MCF 10A (cell line): ENCODE measurements around the gene SIDT1. TPM values are rescaled to one million over a fixed set of nuclear protein-coding genes. Genes with fewer than 3 reads are reported as not detected.

Experiments used
- BruUV-seq: library from RNA; stranded (reverse); fragments of 400-500 nt; replicated peaks from 2 replicates; lab custom pipeline; 2021; lab: Mats Ljungman, UMichigan
- CTCF ChIA-PET: fragments of 300-600 bp; sonication (Branson Sonifier 250); formaldehyde crosslinking; extraction: SDS; loops from one replicate; lab custom pipeline; 2021; ENCODE audit warnings: antibody characterized with exemption, inconsistent platforms; lab: Yijun Ruan, JAX
- POLR2A ChIA-PET: fragments of 300-600, 350-650 bp; sonication (Branson Sonifier 250); formaldehyde crosslinking; extraction: SDS; loops from one replicate; lab custom pipeline; 2020; ENCODE audit warnings: antibody characterized with exemption, inconsistent platforms; lab: Yijun Ruan, JAX
- DNase-seq: peaks from one replicate; pipeline ENCODE4 v3.0.0-alpha.2; 2018; ENCODE audit not compliant: unreplicated experiment
- H3K27ac Mint-ChIP-seq: one replicate; pipeline ENCODE4 v1.8.0; 2022; ENCODE audit warnings: mild to moderate bottlenecking, low read depth, mixed read lengths; ENCODE audit not compliant: unreplicated experiment
- H3K27me3 Mint-ChIP-seq: one replicate; pipeline ENCODE4 v1.8.0; 2022; ENCODE audit warnings: mixed read lengths; ENCODE audit not compliant: insufficient read depth, unreplicated experiment
- H3K36me3 Mint-ChIP-seq: one replicate; pipeline ENCODE4 v1.8.0; 2022; ENCODE audit warnings: mild to moderate bottlenecking, moderate library complexity, mixed read lengths; ENCODE audit not compliant: insufficient read depth, unreplicated experiment
- H3K4me1 Mint-ChIP-seq: one replicate; pipeline ENCODE4 v1.8.0; 2022; ENCODE audit warnings: mixed read lengths; ENCODE audit not compliant: insufficient read depth, unreplicated experiment
- H3K4me3 Mint-ChIP-seq: one replicate; pipeline ENCODE4 v1.8.0; 2022; ENCODE audit warnings: mild to moderate bottlenecking, moderate library complexity, mixed read lengths; ENCODE audit not compliant: unreplicated experiment
- H3K9me3 Mint-ChIP-seq: one replicate; pipeline ENCODE4 v1.8.0; 2022; ENCODE audit warnings: mixed read lengths; ENCODE audit not compliant: unreplicated experiment
- intact Hi-C: fragments of 100-400 bp; cut with micrococcal nuclease; formaldehyde crosslinking; loops from 2 replicates; pipeline ENCODE4 v1.14.1; 2022
- total RNA-seq: library from RNA; stranded (reverse); gene quantifications from 2 replicates; pipeline ENCODE4 v1.2.3, GENCODE V29; 2022
- TF ChIP-seq, protein P1 (sequence below): fragments of 200-600 bp; IDR thresholded peaks from one replicate; pipeline ENCODE4 v1.8.0; 2022; ENCODE audit warnings: antibody characterized with exemption, mild to moderate bottlenecking; ENCODE audit not compliant: unreplicated experiment

Gene SIDT1
- total RNA-seq, 1 experiment from 2014 or later: 0.28 TPM

DNA sequence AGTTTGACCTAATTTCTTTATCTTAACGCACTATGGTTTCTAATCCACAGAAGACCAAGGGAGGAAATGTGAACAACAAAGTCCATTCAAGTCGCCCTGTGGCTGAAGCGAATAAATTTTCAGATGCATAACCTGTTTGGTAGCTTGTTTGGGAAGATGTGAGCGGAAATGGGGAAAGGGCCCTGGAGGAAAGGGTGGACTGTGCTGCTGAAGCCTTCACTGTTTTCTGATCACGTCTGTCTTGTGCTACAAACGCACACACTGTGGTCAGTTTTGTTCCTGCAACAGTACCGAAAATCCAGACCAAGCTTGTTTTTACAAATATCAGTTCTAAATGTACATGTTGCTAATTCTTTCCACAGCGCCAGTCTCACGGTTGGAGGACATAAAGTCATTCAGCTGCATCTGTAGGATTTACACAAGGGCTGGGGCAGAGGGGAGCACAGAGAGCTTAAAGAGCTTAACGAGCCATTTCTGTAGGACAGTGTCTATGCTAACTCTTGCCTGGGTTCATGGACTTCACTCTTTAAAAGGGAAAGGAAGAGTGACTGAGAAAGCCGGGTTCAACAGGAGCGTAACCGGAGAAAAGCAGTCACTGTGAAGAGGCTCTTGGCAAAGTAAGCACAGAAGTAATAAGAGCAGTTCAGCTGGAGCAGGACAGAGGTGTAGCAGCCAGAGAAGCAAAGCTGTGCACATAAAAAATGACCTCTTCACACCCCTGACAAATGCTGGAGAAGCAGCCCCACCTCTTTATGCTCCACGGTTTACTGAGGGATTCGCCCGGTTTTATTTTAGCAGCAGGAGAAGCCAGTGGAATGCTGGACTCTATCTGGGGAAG is 97.4 kb downstream of the SIDT1 start:
- Mint-ChIP-seq H3K27ac (no peak overlapping the region), H3K36me3 (no peaks in the 10 kb centered on the region), H3K27me3 (no peaks in the 10 kb centered on the region), H3K9me3 (no peaks in the 10 kb centered on the region), H3K4me1 (peaks cover 13% of the 10 kb centered on the region), H3K4me3 (no peak overlapping the region)
- DNase-seq: no peak
- TF ChIP-seq, protein P1, sequence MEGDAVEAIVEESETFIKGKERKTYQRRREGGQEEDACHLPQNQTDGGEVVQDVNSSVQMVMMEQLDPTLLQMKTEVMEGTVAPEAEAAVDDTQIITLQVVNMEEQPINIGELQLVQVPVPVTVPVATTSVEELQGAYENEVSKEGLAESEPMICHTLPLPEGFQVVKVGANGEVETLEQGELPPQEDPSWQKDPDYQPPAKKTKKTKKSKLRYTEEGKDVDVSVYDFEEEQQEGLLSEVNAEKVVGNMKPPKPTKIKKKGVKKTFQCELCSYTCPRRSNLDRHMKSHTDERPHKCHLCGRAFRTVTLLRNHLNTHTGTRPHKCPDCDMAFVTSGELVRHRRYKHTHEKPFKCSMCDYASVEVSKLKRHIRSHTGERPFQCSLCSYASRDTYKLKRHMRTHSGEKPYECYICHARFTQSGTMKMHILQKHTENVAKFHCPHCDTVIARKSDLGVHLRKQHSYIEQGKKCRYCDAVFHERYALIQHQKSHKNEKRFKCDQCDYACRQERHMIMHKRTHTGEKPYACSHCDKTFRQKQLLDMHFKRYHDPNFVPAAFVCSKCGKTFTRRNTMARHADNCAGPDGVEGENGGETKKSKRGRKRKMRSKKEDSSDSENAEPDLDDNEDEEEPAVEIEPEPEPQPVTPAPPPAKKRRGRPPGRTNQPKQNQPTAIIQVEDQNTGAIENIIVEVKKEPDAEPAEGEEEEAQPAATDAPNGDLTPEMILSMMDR: no peak
- POLR2A ChIA-PET: interaction anchor here (0.7 to 0.9 kb wide), 3 partner anchors 10 to 115 kb away, joined by 3 read pairs; no protein-coding TSS in a partner anchor
- CTCF ChIA-PET: interaction anchor here (1.0 to 7.4 kb wide), 6 partner anchors 52 to 342 kb away, joined by 4 to 83 read pairs (median 6); no protein-coding TSS in a partner anchor
- intact Hi-C loops: loop anchor here (5.0 to 10.0 kb wide), 3 partner anchors 53 to 343 kb away; no protein-coding TSS in a partner anchor
- no TSS peak for BruUV-seq

DNA sequence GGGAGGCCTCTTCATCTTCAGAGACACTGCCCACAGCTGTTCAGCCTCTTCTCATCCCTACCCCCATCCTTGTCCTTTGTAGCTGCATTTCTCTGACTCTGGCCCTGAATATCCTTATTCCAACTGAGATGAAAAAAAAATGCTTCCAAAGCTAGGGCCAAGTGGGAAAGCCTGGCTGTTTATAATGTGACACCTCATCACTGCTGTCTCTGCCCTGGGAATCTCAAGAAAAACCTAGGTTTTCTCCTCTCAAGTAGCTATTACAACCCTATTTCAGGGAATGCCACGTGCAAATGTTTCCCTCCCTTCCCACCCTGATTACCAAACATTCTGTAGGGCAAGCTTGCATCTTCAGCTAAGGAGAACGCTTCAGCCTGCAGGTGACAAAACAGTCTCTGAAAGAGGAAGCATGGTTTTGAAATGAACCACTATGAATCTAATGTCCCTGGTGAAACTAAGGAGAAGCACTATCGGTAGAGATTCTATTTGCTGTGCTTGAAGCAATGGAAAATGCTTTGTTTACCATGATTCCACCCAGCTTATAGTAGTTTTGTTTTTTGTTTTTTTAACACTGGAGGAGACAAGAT is 98.7 kb downstream of the SIDT1 start:
- intact Hi-C loops: no loop called here
- Mint-ChIP-seq H3K4me3 (no peak overlapping the region), H3K27ac (no peak overlapping the region), H3K4me1 (peaks cover 13% of the 10 kb centered on the region), H3K36me3 (no peaks in the 10 kb centered on the region), H3K9me3 (no peaks in the 10 kb centered on the region), H3K27me3 (no peaks in the 10 kb centered on the region)
- ChIA-PET POLR2A (interaction anchor here (1.2 kb wide), 1 partner anchor 114 kb away, joined by 4 read pairs; no protein-coding TSS in a partner anchor), CTCF (interaction anchor here (0.6 to 7.4 kb wide), 5 partner anchors 53 to 343 kb away, joined by 3 to 83 read pairs (median 4); no protein-coding TSS in a partner anchor)
- TF ChIP-seq, protein P1: no peak
- BruUV-seq: no TSS peak
- DNase-seq: no peak

DNA sequence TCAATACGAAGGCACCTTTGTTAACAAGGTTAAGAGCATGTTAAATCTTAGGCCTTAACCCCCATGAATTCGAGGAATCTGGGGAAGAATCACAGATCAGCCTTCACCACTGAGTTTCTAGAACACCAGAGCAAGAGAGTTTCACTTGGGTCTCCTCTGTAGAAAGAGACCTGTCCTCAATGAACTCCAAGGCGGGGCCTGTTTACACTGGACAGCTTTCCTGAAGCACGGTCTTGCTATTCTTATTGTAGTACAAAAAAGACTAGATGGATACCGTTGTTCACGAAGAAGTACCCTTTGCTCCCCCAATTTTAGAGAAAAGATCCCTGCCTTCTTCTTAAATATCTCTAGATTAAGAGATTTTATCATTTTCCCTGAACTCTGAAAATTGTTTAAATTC is 99.2 kb downstream of the SIDT1 start:
- Mint-ChIP-seq H3K36me3 (no peaks in the 10 kb centered on the region), H3K4me1 (peaks cover 8% of the 10 kb centered on the region), H3K4me3 (no peak overlapping the region), H3K9me3 (no peaks in the 10 kb centered on the region), H3K27me3 (no peaks in the 10 kb centered on the region), H3K27ac (no peak overlapping the region)
- TF ChIP-seq, protein P1: no peak
- BruUV-seq: no TSS peak
- ChIA-PET CTCF (interaction anchor here (7.4 kb wide), 1 partner anchor 139 kb away, joined by 83 read pairs; no protein-coding TSS in a partner anchor), POLR2A (interaction anchor here (1.2 kb wide), 1 partner anchor 113 kb away, joined by 4 read pairs; no protein-coding TSS in a partner anchor)
- intact Hi-C loops: no loop called here
- DNase-seq: no peak
